Measurements from ENCODE around the gene PKD1L1. TPM values are rescaled to one million over a fixed set of nuclear protein-coding genes. Genes with fewer than 3 reads are reported as not detected.
"Not testable (repeated sequence)": the region's sequence is repeated elsewhere in the genome, so short reads cannot be mapped to it uniquely, and the experiment has no call there.

PKD1L1 gene
- total RNA-seq, 3 donors from 2014 or later = 0.08 to 0.29 (median 0.18) TPM

DNA sequence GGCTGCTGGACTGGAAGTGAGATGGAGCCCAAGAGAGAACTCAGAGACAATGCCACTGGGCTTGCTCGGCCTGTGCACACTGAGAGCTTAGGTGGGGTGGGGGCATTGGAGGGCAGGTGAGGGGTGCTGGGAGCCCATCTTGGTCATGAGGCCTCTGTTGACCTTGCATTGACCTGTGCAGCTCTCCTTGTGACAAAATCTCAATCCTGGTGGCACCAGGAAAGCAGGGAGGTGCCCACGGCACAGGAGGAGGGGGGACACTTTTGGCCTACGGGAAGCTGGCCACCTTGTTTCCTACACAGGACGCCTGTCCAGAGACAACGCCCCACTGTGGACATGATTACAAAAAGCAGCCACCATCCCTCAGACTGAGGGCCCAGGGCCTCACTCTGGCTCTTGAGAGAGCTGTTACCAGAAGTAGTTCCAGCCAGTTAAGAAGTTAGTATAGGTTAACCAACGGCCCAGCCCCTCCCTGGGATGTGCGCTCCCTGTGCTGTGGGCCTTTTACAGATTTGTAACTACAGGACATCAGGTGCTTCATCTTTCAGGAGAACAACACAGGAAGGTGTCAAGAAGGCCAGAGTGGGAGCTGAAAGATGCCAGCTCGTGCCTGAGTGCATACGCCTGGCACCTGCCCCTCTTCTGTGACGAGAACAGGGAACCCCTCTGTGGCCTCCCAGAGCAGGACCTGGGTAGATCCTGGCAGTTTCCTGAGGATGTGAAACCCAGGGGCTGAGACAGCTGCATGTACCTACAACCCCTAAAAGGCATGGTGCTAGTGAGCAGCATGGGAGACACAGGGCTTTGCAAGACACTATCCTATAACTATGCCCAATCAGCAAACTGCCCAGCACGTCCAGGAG, 10.3 kb downstream of the PKD1L1 start:
- ATAC-seq (no peak), DNase-seq (no peak)
- Mint-ChIP-seq H3K9me3 (no peaks in the 10 kb centered on the region), H3K4me3 (no peak overlapping the region), H3K36me3 (ENCODE audit: insufficient read depth) (peaks cover 1% of the 10 kb centered on the region), H3K27me3 (ENCODE audit: low read depth) (no peaks in the 10 kb centered on the region), H3K4me1 (ENCODE audit: low read depth) (peaks cover 3% of the 10 kb centered on the region)

DNA sequence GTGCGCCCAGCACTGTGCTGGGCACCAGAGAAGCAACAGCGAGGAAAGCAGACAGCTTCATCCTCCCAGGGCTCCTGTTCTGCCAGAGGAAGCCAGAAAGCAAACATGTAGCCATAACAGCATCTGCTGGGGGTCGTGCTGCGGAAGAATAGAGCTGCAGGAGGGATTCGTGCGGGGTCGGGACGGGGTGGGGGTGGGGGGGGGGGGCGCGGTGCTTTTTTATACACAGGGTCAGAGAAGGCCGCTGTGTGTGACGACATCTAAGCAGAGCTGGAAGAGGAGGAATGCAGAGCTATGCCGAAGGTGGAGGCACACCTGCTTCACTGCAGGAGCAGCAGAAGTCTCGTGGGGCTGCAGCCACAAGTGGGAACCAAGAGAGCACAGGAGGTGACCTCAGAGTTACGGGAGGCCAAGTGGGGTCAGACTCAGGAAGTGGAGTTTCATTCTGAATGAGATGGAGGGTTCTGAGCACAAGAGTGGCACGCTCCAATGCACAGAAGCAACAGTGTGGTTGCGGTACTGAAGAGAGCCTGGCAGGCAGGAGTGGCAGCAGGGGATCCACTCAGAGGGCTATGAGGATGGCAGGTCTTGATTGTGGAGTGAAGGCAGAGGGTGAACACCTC, 11.1 kb downstream of the PKD1L1 start:
- no peaks in the 10 kb centered on the region for H3K27me3 Mint-ChIP-seq (ENCODE audit: low read depth)
- H3K4me3 Mint-ChIP-seq = no peak overlapping the region
- peaks cover 3% of the 10 kb centered on the region for H3K4me1 Mint-ChIP-seq (ENCODE audit: low read depth)
- H3K36me3 Mint-ChIP-seq (ENCODE audit: insufficient read depth) = peaks cover 1% of the 10 kb centered on the region
- ATAC-seq (peak; percentile 44 to 63), DNase-seq (no peak)
- H3K9me3 Mint-ChIP-seq = no peaks in the 10 kb centered on the region

DNA sequence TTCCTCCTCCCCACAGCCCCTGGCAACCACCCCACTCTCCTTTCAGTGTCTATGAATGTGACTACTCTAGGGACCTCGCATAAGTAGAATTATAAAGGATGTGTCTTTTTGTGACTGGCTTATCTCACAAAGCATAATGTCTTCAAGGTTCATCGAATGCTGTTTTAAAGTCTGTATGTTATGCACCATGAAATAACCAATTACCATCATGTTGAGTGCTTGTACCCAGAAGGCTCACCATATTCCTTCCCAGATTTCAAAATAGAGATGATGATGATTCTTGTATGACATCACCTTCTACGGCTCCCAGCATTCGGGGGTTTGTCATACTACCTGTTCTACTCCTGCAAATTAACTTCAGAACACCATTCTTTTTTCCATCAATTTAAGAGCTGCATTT, 11.9 kb downstream of the PKD1L1 start:
- ATAC-seq (no peak), DNase-seq (no peak)
- no peaks in the 10 kb centered on the region for H3K27me3 Mint-ChIP-seq (ENCODE audit: low read depth)
- H3K4me1 Mint-ChIP-seq (ENCODE audit: low read depth) = peaks cover 3% of the 10 kb centered on the region
- H3K9me3 Mint-ChIP-seq = no peaks in the 10 kb centered on the region
- no peak overlapping the region for H3K4me3 Mint-ChIP-seq
- H3K36me3 Mint-ChIP-seq (ENCODE audit: insufficient read depth) = peaks cover 1% of the 10 kb centered on the region

DNA sequence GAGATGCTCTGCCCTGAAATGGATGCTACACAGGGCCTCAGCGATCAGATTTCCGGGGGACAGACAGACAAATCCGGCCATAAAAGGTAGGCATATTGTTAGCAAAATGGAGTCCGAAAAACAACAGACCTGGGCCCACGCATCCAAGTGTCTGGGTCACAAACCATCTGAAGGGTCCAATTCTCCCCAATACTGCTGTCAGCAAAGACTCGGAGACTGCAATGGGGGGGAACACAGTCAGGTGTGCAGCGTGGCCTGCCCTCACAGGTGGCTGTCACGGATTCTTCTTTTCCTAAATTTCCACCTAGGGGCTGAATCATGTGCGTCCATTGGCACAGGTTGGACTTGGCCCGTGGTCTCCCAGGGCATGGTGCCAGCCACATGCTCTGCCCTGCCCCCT, 12.9 kb downstream of the PKD1L1 start:
- H3K36me3 Mint-ChIP-seq (ENCODE audit: insufficient read depth) = peaks cover 1% of the 10 kb centered on the region
- DNase-seq (no peak), ATAC-seq (no peak)
- no peak overlapping the region for H3K4me3 Mint-ChIP-seq
- H3K9me3 Mint-ChIP-seq = no peaks in the 10 kb centered on the region
- H3K4me1 Mint-ChIP-seq (ENCODE audit: low read depth) = peaks cover 3% of the 10 kb centered on the region
- no peaks in the 10 kb centered on the region for H3K27me3 Mint-ChIP-seq (ENCODE audit: low read depth)

DNA sequence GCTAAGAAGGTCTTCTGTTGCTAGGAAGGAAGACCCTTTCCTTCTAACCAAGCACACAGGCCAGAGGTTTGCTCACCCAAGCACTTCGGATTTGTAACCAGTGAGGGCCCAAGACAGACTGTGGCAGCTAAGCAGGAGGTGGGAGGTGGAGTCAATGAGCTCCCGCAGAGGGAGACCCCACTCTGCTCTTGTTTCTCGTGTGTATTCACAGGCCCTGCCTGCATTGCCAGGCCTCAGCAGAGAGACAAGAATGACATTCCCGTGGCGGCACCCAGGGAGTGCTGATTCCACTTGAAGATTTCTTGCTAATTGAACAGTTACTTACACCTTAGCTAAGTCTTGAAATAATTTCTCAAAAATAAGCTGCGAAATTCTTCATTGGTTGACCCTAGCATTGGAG, 13.4 kb downstream of the PKD1L1 start:
- DNase-seq (no peak), ATAC-seq (no peak)
- Mint-ChIP-seq H3K4me1 (ENCODE audit: low read depth) (peaks cover 3% of the 10 kb centered on the region), H3K27me3 (ENCODE audit: low read depth) (no peaks in the 10 kb centered on the region), H3K9me3 (no peaks in the 10 kb centered on the region), H3K36me3 (ENCODE audit: insufficient read depth) (peaks cover 1% of the 10 kb centered on the region), H3K4me3 (no peak overlapping the region)

DNA sequence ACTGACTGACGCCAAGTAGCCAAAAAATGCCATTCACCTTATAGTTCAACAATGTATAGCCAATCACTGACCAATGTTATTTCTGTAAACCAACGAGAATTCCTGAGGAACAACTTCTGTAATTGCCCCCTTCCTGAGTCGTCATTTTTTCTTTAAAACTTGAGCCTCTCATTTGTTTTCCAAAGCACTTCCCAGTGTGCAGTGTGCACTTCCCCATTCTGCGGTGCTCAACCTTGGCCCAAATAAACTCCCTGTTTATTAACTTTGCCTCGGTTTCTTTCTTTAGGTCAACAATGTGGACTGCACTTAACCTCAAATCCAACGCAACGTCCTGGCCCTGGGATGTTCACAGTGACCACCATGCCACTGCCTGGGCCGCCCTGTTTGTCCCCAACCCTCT, 15.1 kb downstream of the PKD1L1 start:
- Mint-ChIP-seq H3K4me3 (no peak overlapping the region), H3K4me1 (ENCODE audit: low read depth) (peaks cover 3% of the 10 kb centered on the region), H3K36me3 (ENCODE audit: insufficient read depth) (peaks cover 1% of the 10 kb centered on the region), H3K9me3 (no peaks in the 10 kb centered on the region), H3K27me3 (ENCODE audit: low read depth) (no peaks in the 10 kb centered on the region)
- ATAC-seq (no peak), DNase-seq (no peak)

DNA sequence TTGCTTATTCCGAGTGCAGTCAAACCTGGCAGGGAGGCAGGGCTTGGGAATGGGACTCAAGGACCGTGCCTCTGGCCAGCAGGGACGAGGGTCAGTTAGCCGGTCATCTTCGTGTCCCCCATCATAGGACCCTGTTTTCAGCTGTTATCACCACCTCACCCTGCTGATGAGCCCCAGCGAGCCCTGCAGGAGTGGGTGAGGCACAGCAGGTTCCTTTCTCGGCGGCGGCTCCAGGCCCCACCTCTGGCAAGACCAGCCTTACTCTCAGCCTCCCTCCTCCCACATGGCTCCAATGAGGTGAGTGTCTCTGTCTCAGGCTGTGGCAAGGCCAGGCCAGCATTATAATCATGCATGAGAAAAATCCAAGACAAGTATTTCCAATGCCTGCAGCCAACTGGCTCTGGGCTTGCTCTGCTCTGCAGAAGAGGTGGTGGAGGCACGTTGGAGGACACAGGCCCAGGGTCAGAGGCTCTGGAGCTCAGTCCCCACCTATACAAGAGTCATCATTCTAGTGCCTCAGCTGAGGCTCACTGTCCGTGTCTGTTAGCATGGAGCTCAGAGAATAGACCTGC, 15.7 kb downstream of the PKD1L1 start:
- Mint-ChIP-seq H3K27me3 (ENCODE audit: low read depth) (no peaks in the 10 kb centered on the region), H3K4me1 (ENCODE audit: low read depth) (peaks cover 2% of the 10 kb centered on the region), H3K9me3 (no peaks in the 10 kb centered on the region), H3K4me3 (no peak overlapping the region), H3K36me3 (ENCODE audit: insufficient read depth) (peaks cover 1% of the 10 kb centered on the region)
- DNase-seq = no peak
- no peak for ATAC-seq

DNA sequence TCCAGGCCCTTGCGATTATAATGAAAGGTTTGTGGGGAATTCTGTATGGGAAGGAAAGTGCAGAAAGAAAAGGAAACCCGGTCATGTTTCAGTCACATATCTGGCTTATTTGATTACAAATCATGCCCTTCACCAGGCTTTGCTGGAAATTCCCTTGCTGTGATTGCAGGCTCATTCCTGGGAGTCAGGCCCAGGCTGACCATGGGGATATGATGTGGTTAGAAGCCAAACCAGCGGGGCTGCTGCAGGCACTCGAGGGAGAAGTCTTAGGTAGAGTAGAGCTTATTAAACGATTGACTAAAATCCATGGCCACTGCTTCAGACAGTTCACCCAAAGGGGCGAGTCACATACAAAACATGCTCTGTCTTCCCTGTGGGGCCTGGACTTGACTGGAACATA, 16.2 kb downstream of the PKD1L1 start:
- Mint-ChIP-seq H3K36me3 (ENCODE audit: insufficient read depth) (peaks cover 1% of the 10 kb centered on the region), H3K4me1 (ENCODE audit: low read depth) (no peaks in the 10 kb centered on the region), H3K4me3 (no peak overlapping the region), H3K27me3 (ENCODE audit: low read depth) (no peaks in the 10 kb centered on the region), H3K9me3 (no peaks in the 10 kb centered on the region)
- no peak for DNase-seq
- ATAC-seq = no peak

DNA sequence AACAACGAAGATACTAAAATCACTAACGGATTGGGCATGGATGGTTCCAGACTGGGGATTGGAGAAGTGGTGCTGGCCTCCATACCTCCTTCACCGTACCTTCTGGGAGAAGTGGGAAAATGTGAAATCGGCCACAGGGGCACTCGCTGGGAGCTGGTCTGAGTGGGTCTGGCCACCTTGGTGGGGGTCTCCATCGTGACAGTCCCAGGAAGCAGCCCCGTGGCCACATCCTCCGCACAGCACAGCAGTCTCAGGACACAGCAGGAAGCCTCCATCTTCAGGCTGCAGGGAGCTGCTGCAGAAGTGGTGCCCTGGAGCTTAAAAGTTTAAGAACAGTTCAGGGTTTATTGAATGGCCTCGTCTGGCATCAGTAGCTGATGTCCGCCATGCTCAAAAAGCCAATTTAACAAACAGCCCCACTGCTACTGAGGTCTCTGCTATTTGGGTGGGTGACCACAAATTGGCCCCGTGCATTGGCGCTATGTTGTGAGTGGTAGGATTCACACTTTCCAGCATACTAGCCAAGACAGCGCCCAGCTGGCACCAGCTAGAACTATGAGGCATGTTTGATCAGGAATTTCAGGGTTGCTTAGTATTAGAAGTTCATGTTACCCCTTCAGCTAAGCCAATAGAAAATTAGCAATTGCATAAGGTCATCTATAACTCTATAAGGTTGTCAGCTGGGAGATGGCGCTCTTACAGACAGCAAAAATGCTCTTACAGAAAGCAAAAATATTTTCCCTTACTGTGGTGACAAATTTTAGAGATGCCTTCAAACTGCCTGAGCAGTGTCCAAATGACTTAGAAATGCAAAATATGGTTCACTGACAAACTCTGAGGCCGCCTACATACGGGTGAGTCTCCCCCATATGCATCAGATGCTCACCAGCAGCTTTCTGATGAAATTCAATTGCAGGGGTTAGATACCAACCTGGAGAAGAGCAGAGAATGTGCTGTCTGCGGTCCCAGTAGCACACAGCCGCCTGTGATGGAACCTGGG, 17.0 kb downstream of the PKD1L1 start:
- DNase-seq (no peak), ATAC-seq (no peak)
- peaks cover 1% of the 10 kb centered on the region for H3K36me3 Mint-ChIP-seq (ENCODE audit: insufficient read depth)
- no peaks in the 10 kb centered on the region for H3K27me3 Mint-ChIP-seq (ENCODE audit: low read depth)
- H3K4me3 Mint-ChIP-seq = no peak overlapping the region
- no peaks in the 10 kb centered on the region for H3K4me1 Mint-ChIP-seq (ENCODE audit: low read depth)
- H3K9me3 Mint-ChIP-seq = peaks cover 4% of the 10 kb centered on the region

DNA sequence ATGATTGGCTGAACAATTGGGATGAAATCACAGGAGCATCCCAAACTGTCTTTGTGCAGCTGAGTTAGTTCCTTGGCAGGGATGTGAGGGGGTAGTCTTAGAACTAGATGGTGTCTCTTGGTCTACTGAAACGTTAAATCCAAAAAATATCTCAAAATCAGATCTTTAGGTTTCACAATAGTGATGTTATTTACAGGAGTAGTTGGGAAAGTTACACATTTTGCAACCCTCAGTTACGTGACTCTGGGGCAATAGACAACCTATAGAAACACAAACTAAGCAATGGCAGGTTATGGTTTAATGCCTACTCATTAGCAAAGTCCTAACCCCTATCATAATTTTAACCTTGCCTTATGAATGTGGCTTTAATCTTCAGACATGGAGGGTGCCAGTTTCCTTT, 24.0 kb downstream of the PKD1L1 start:
- peaks cover 9% of the 10 kb centered on the region for H3K9me3 Mint-ChIP-seq
- DNase-seq (no peak), ATAC-seq (no peak)
- no peaks in the 10 kb centered on the region for H3K27me3 Mint-ChIP-seq (ENCODE audit: low read depth)
- no peaks in the 10 kb centered on the region for H3K36me3 Mint-ChIP-seq (ENCODE audit: insufficient read depth)
- H3K4me1 Mint-ChIP-seq (ENCODE audit: low read depth) = no peaks in the 10 kb centered on the region
- H3K4me3 Mint-ChIP-seq = no peak overlapping the region

DNA sequence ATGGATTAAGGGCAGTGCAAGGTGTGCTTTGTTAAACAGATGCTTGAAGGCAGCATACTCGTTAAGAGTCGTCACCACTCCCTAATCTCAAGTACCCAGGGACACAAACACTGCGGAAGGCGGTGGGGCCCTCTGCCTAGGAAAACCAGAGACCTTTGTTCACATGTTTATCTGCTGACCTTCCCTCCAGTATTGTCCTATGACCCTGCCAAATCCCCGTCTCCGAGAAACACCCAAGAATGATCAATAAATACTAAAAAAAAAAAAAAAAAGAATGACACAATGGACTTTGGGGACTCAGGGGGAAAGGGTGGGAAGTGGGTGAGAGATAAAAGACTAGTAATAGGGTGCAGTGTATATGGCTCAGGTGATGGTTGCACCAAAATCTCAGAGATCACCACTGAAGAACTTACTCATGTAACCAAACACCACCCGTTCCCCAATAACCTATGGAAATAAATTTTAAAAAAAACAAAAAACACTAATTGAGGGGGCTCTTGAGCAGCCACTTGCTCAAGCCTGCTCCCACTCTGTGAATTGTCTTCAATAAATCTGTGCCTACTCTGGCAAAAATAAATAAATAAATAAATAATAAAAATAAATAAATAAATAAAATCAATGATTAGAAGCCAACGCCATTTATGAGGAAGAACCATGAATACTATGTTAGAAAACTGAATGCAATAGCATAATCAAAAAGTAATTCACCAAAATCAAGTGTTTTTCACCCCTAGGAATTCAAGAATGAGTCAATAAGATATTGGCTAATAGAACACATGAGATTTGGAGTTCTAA, 25.0 kb downstream of the PKD1L1 start:
- ATAC-seq; H3K36me3 Mint-ChIP-seq (ENCODE audit: insufficient read depth); H3K4me3 Mint-ChIP-seq: not testable (repeated sequence)

DNA sequence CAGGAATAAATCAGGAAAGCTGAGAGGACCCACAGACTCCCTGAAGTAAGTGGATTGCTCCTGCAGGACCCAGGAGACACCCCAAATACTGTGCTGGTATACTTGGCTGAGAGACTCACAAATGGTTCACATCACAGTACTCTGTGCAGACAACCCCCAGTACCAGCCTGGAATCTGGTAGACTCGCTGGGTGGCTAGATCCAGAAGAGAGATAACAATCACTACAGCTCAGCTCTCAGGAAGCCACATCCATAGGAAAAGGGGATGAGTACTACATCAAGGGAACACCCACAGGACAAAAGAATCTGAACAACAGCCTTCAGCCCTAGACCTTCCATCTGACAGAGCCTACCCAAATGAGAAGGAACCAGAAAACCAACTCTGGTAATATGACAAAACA, 31.8 kb downstream of the PKD1L1 start:
- not testable (repeated sequence) for ATAC-seq, DNase-seq, H3K9me3 Mint-ChIP-seq

More for the DNA sequence above, 25.0 kb downstream of the PKD1L1 start:
- not testable (repeated sequence) for H3K27me3 Mint-ChIP-seq (ENCODE audit: low read depth); DNase-seq; H3K4me1 Mint-ChIP-seq (ENCODE audit: low read depth); H3K9me3 Mint-ChIP-seq

DNA sequence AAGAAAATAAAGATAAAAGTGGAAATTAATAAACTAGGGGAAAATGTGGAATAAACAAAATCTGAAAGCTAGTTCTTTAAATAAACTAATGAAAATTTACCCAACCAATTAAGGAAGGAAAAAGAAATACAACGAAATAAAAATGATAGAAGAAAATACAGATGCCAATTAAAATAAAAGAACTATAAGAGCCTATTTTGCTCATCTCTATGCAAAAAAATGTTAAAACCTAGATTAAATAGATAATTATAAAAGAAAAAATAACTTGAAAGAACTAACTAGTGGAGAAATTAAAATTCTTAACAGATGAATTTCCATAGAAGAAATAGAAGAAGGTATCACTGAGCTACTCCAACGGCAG, 32.7 kb downstream of the PKD1L1 start:
- Mint-ChIP-seq H3K27me3 (ENCODE audit: low read depth) (peaks cover 3% of the 10 kb centered on the region), H3K4me1 (ENCODE audit: low read depth) (no peaks in the 10 kb centered on the region), H3K36me3 (ENCODE audit: insufficient read depth) (no peaks in the 10 kb centered on the region), H3K4me3 (no peak overlapping the region), H3K9me3 (no peaks in the 10 kb centered on the region)
- ATAC-seq (no peak), DNase-seq (no peak)

More for the DNA sequence above, 31.8 kb downstream of the PKD1L1 start:
- not testable (repeated sequence) for H3K4me1 Mint-ChIP-seq (ENCODE audit: low read depth); H3K4me3 Mint-ChIP-seq; H3K36me3 Mint-ChIP-seq (ENCODE audit: insufficient read depth); H3K27me3 Mint-ChIP-seq (ENCODE audit: low read depth)
